Ovary (tissue), 9 donors: ENCODE results near the gene SSR1. TPM values are rescaled to one million over a fixed set of nuclear protein-coding genes. Genes with fewer than 3 reads are reported as not detected.
"Not testable (repeated sequence)": the region's sequence is repeated elsewhere in the genome, so short reads cannot be mapped to it uniquely, and the experiment has no call there.

Experiments used
- DNase-seq, 5 donors: peaks; one replicate each; pipeline ENCODE4 v3.0.0-alpha.2; 2019 to 2020
- H3K27ac ChIP-seq, 2 donors: fragments of 200-600 bp; one replicate each; pipeline versions ENCODE4 v1.5.1 to v1.8.0; 2019 to 2022
- H3K27me3 ChIP-seq: fragments of 200-600 bp; one replicate; pipeline ENCODE4 v1.8.0; 2022
- H3K36me3 ChIP-seq: fragments of 200-600 bp; sonication (generic); one replicate; pipeline ENCODE4 v1.5.1; 2019
- H3K4me1 ChIP-seq: one replicate; pipeline ENCODE4 v1.8.1; 2013; ENCODE audit warnings: mild to moderate bottlenecking, moderate library complexity; ENCODE audit not compliant: insufficient read depth
- H3K4me3 ChIP-seq: fragments of 200-600 bp; sonication (generic); one replicate; pipeline ENCODE4 v1.5.1; 2017
- H3K9me3 ChIP-seq, 2 donors: fragments of 200-600 bp in 1 of 2; sonication (generic) in 1 of 2; one replicate each; pipeline versions ENCODE4 v1.5.1 to v1.8.1; 2013 to 2019; ENCODE audit warnings: mild to moderate bottlenecking in 1 of 2, moderate library complexity in 1 of 2
- EP300 ChIP-seq: sonication (generic); formaldehyde crosslinking; IDR thresholded peaks from one replicate; pipeline ENCODE4 v1.6.1; 2017; ENCODE audit warnings: antibody characterized with exemption
- POLR2A ChIP-seq: fragments of 450-650 bp; IDR thresholded peaks from one replicate; pipeline ENCODE4 v1.6.1; 2017; ENCODE audit warnings: antibody characterized with exemption, mild to moderate bottlenecking, moderate library complexity
- WGBS, 3 donors: extraction: QIAGEN DNeasy Blood & Tissue Kit in 1 of 3; methylation state at CpG; one replicate each; pipeline versions ENCODE4 v1.1.5 to v1.1.7; 2013 to 2017; 5-methylcytosine and 5-hydroxymethylcytosine counted together
- intact Hi-C, 4 donors: fragments of 100-400 bp; cut with DNase I; formaldehyde crosslinking; loops; one replicate each; pipeline versions ENCODE4 v1.11.0 to v1.15.1; 2022 to 2023
- polyA plus RNA-seq, 2 donors: library from polyadenylated mRNA; stranded (reverse); fragments of 200-250 nt in 1 of 2; fragments of 350-450 nt in 1 of 2; fragmentation: Illumina TruSeq in 1 of 2; extraction: RNeasy Lipid Tissue Mini Kit (QIAGEN cat#74804) in 1 of 2; gene quantifications; one replicate each; pipeline ENCODE4 v1.2.3, GENCODE V29; 2013 to 2014
- total RNA-seq, 7 donors: library from RNA; depleted of rRNA in 2 of 7; stranded (reverse); fragments of >200 nt in 2 of 7; fragmentation: NEBNext Ultra II Directional in 3 of 7; extraction: Animal tissue kit (Norgen Biotek cat#: 25700) in 3 of 7; gene quantifications; one replicate each; pipeline versions ENCODE4 v1.1.0 to v1.2.4, GENCODE V29; 2016 to 2023
- TF ChIP-seq, protein P1 (sequence below), 3 donors: fragments of 450-650 bp in 2 of 3; fragments of 200-600 bp in 1 of 3; IDR thresholded peaks; one replicate each; pipeline versions ENCODE4 v1.5.1 to v1.8.0; 2016 to 2022; ENCODE audit warnings: antibody characterized with exemption in 3 of 3, mild to moderate bottlenecking in 1 of 3
- donor health status: DM: no; HTN: no; CAD: no; lungs with moderate emphysema.
- donor health status: DM: no; HTN: no; CAD: no.
- donor health status: Bipolar disorder and iron deficiency.
- donor health status: DM: yes; HTN: yes; CAD: no.
- donor health status: DM: no; HTN: no; CAD: no.
- donor health status: DM: yes; HTN: yes; CAD: no.

The SSR1 gene
- total and polyA plus RNA-seq, 9 donors = 42.3 to 166 (median 117) TPM

DNA sequence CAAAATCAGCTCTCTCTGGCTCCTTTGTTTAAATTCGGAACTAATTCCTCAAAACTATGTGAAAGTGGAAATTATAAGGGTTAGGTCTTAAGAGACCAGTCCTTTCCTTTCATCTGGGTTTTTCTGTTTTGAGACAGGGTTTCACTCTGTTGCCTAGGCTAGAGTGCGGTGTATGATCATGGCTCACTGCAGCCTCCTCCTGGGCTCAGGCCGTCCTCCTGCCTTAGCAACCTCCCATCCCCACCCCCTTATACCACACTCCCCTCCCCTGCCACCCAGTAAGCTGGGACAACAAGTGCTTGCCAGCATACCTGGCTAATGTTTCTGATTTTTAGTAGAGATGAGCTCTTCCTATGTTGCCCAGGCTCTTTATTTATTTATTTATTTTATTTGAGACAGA is 12.8 kb upstream of the SSR1 start:
- TF ChIP-seq EP300 (no peak), POLR2A (no peak)
- Histone ChIP-seq H3K4me3 (no peak overlapping the region), H3K4me1 (no peaks in the 10 kb centered on the region), H3K9me3 (no peaks in the 10 kb centered on the region), H3K36me3 (no peaks in the 10 kb centered on the region), H3K27me3 (no peaks in the 10 kb centered on the region), H3K27ac (no peak overlapping the region)
- WGBS, 3 donors = 80 to 87% (median 82%) methylated on average over 3 of the region's 3 CpGs
- intact Hi-C loops = no loop called here
- DNase-seq = no peak

DNA sequence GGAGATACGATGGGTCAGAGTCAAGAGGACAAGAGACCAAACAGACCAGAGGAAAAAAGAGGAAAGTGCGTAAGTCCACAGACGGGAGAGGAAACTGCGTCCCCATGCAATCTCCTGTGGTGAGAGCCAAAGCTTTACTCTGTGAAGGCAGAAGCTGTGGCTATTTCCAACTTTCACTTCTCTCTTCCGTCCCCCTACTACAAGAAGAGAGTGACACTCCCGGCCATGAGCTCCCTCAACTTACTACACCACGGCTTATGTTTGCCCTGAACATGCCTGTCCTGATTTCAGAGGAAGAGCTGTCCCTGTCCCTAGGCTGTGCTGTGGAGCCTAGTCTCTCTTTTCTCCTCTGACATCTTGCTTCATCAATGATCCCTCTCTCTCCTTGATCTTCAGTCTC is 11.5 kb upstream of the SSR1 start:
- Histone ChIP-seq H3K4me1 (no peaks in the 10 kb centered on the region), H3K27ac (no peak overlapping the region), H3K27me3 (no peaks in the 10 kb centered on the region), H3K36me3 (no peaks in the 10 kb centered on the region), H3K9me3 (no peaks in the 10 kb centered on the region), H3K4me3 (no peak overlapping the region)
- no peak for TF ChIP-seq EP300
- TF ChIP-seq, protein P1, sequence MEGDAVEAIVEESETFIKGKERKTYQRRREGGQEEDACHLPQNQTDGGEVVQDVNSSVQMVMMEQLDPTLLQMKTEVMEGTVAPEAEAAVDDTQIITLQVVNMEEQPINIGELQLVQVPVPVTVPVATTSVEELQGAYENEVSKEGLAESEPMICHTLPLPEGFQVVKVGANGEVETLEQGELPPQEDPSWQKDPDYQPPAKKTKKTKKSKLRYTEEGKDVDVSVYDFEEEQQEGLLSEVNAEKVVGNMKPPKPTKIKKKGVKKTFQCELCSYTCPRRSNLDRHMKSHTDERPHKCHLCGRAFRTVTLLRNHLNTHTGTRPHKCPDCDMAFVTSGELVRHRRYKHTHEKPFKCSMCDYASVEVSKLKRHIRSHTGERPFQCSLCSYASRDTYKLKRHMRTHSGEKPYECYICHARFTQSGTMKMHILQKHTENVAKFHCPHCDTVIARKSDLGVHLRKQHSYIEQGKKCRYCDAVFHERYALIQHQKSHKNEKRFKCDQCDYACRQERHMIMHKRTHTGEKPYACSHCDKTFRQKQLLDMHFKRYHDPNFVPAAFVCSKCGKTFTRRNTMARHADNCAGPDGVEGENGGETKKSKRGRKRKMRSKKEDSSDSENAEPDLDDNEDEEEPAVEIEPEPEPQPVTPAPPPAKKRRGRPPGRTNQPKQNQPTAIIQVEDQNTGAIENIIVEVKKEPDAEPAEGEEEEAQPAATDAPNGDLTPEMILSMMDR (IDR thresholded peaks at IDR 0.05) = no peak
- no peak for TF ChIP-seq POLR2A
- intact Hi-C loops = no loop called here
- DNase-seq = no peak
- WGBS, 3 donors = 80 to 86% (median 86%) methylated on average over 7 of the region's 7 CpGs

DNA sequence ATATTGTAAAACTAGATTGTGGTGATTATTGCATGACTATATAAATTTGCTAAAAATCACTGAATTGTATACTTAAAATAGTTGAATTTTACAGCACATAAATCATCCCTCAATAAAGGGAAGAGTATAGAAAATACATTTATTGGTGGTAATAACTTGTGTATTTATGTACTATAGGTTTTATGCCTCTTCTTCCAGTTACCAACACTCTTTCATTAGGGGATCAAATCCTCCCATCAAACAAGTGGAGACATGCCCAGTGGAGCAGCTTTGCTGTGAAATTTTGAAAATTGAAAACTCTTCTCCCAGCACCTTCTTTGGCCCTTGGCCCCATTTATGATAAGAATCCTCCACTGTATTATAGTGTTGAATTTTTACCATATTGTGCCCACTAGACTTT is 10.1 kb upstream of the SSR1 start:
- no peak for DNase-seq
- H3K9me3 ChIP-seq = no peaks in the 10 kb centered on the region
- no peaks in the 10 kb centered on the region for H3K4me1 ChIP-seq
- TF ChIP-seq POLR2A (no peak), EP300 (no peak)
- TF ChIP-seq, protein P1 (IDR thresholded peaks at IDR 0.05) = no peak
- no peak overlapping the region for H3K4me3 ChIP-seq
- H3K27me3 ChIP-seq = no peaks in the 10 kb centered on the region
- intact Hi-C loops = no loop called here
- H3K36me3 ChIP-seq = no peaks in the 10 kb centered on the region
- H3K27ac ChIP-seq = no peak overlapping the region

DNA sequence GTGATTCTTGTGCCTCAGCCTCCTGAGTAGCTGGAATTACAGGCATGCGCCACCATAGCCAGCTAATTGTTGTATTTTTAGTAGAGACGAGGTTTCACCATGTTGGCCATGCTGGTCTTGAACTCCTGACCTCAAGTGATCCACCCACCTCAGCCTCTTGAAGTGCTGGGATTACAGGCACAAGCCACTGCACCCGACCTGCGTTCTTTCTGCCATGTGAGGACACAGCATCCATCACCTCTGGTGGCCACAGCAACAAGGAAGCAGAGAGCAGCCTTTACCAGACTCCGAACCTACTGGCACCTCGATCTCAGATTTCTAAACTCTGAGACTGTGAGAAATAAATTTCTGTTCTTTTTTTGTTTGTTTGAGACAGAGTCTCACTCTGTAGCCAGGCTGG is 8.9 kb upstream of the SSR1 start:
- H3K27me3 ChIP-seq, H3K27ac ChIP-seq, H3K36me3 ChIP-seq, H3K9me3 ChIP-seq, DNase-seq, H3K4me3 ChIP-seq, intact Hi-C loops, H3K4me1 ChIP-seq: not testable (repeated sequence)
- WGBS, 3 donors = 73 to 75% (median 75%) methylated on average over 6 of the region's 6 CpGs

DNA sequence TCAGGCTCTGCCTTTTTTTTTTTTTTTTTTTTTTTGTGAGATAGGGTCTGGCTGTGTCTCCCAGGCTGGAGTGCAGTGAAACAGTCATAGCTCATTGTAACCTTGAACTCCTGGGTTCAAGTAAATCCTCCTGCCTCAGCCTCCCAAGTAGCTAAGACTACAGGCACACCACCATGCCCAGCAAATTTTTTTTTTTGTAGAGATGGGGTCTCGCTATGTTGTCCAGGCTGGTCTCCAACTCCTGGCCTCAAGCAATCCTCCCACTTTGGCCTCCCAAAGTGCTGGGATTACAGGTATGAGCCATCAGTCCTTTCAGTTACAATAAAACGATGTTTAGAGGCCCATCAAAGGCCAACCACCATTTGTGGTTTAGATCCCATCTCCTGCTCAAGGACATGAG is 6.4 kb upstream of the SSR1 start:
- not testable (repeated sequence) for H3K27me3 ChIP-seq, DNase-seq, H3K9me3 ChIP-seq, H3K4me3 ChIP-seq, H3K4me1 ChIP-seq, H3K36me3 ChIP-seq, H3K27ac ChIP-seq
- WGBS, 3 donors = 69 to 79% (median 75%) methylated on average over 2 of the region's 2 CpGs
- intact Hi-C loops = loop anchor here in 1 of 4 donors (10.0 kb wide), 1 partner anchor 1115 kb away; the partner anchor contains the start of gene SLC35B3

DNA sequence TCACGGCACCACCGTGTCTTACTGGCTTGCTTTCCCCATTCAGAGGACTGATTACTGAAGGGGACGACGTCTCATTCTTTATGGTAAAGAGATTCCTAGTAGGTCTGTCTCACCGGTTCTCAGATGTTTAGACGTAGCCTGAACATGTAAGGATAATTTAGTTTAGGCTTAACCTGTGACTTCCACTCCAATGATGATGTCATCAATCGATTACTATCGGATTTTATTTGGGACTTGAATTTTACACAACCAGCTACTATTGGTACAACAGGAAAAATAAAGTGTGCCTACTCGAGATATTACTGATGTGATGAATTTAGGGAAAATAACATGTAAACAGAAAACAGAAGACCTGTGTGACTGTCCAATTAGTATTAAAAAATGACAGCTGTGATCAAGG is 4.5 kb upstream of the SSR1 start:
- 80 to 86% (median 84%) methylated on average over 9 of the region's 9 CpGs for WGBS, 3 donors
- H3K27me3 ChIP-seq = no peaks in the 10 kb centered on the region
- no peak for TF ChIP-seq EP300
- no peak for TF ChIP-seq POLR2A
- TF ChIP-seq, protein P1 (IDR thresholded peaks at IDR 0.05) = no peak
- no peak overlapping the region for H3K27ac ChIP-seq
- peaks cover 2% of the 10 kb centered on the region for H3K4me1 ChIP-seq
- no peak for DNase-seq
- no peak overlapping the region for H3K4me3 ChIP-seq
- no peaks in the 10 kb centered on the region for H3K36me3 ChIP-seq
- intact Hi-C loops = loop anchor here in 1 of 4 donors (10.0 kb wide), 1 partner anchor 1117 kb away; the partner anchor contains the start of gene SLC35B3
- no peaks in the 10 kb centered on the region for H3K9me3 ChIP-seq
